Activated CD4-positive, alpha-beta T cell treated with anti-CD3 and anti-CD28 coated beads, Interleukin-2, amount 50 U/mL, for 1 hour (primary cell): ENCODE results near the gene PPFIA3.
"Not testable (repeated sequence)": the region's sequence is repeated elsewhere in the genome, so short reads cannot be mapped to it uniquely, and the experiment has no call there.

Experiments used
- DNase-seq: peaks from one replicate; pipeline ENCODE4 v3.0.0-alpha.2; 2020

The PPFIA3 gene

GRCh38 chr19:49103331-49104085 is 15.8 kb upstream of the PPFIA3 start:
- no peak for DNase-seq

GRCh38 chr19:49104229-49104864 is 15.0 kb upstream of the PPFIA3 start:
- no peak for DNase-seq

GRCh38 chr19:49106648-49107135 is 12.7 kb upstream of the PPFIA3 start:
- DNase-seq: peak; percentile 70

- DNase-seq: no peak
Observed at GRCh38 chr19:49107625-49108459, 11.5 kb upstream of the PPFIA3 start.

- DNase-seq: no peak
Observed at GRCh38 chr19:49109051-49109450, 10.3 kb upstream of the PPFIA3 start.

DNA sequence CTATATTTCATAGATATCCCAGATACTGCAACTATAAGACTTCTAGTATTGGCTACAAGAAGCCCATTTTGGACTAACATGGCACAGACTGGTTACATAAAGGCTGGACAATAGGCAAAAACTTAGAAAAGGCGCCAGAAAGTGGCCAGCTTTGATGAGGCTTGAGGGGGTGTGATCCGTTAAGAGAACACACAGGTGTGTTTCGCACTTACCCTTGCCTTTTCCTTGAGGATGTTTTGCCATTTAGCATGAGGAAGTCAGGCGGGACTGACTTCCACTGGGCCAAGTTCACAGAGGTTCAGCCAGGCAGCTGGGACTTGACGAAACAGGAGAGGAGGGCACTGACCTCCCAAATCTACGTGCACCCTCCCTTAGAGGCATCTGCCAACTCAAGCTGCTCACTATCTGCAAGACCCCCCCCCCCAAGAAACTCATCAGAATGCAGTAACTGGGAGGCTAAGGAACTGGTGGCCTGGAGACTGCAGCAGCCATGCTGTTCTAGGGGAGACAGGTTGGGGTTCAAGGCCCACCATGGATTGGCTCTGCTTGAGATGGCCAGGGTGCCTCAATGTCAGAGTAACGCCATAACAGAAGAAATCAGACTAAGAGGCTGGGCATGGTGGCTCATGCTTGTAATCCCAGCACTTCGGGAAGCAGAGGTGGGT is 9.6 kb upstream of the PPFIA3 start:
- no peak for DNase-seq

GRCh38 chr19:49110567-49110966 is 8.8 kb upstream of the PPFIA3 start:
- no peak for DNase-seq

- no peak for DNase-seq
Observed at GRCh38 chr19:49111218-49111998, 7.9 kb upstream of the PPFIA3 start.

DNA sequence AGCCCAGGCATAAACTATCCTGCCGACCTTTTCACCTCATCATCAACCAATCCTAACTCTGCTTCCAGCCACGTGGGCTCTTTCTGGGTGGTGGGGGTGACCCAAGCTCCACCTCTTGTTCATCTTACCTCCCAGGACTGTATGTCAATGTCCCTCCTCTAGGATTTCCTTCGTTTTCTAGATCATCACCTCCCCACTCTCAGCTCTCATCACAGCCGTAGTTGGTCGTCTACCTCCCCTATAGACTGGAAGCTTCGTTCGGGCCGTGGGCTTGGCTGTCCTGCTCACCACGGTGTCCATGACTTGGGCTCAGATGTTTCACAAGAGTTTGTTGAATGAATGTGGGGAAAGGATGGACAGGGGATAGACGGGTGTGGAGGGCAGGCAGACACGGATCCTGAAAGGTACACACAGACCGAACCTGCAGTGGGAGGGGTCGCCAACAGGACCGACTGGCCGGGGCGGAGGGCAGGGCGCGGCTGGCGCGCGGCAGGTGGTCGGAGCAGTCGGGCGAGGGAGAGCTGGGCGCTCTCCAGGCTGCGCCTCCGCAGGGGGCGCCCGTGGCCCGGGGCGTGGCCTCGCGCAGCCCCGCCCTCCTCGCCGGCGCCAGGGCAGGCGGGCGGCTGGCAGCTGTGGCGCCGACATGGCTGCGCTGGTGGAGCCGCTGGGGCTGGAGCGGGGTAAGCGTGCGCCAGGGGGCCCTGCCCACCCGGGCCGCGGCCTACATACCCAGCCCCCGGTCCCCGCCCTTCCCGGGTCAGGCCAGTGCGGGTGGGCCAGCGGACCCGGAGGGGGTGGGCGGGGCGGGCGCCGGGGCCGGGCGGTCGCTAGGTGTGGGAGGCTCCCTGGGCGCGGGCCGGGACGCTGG is 5.3 kb upstream of the PPFIA3 start, which contains the start of gene LIN7B:
LIN7B (plus strand) TSS at position 609 of the 868 bp plus-strand sequence; CDS start at position 644, 35 bp downstream.
- DNase-seq: peak; percentile 67

GRCh38 chr19:49114630-49115363 is 4.5 kb upstream of the PPFIA3 start:
- peak; percentile 45 for DNase-seq

- no peak for DNase-seq
Observed at GRCh38 chr19:49116544-49116943, 2.8 kb upstream of the PPFIA3 start.

DNA sequence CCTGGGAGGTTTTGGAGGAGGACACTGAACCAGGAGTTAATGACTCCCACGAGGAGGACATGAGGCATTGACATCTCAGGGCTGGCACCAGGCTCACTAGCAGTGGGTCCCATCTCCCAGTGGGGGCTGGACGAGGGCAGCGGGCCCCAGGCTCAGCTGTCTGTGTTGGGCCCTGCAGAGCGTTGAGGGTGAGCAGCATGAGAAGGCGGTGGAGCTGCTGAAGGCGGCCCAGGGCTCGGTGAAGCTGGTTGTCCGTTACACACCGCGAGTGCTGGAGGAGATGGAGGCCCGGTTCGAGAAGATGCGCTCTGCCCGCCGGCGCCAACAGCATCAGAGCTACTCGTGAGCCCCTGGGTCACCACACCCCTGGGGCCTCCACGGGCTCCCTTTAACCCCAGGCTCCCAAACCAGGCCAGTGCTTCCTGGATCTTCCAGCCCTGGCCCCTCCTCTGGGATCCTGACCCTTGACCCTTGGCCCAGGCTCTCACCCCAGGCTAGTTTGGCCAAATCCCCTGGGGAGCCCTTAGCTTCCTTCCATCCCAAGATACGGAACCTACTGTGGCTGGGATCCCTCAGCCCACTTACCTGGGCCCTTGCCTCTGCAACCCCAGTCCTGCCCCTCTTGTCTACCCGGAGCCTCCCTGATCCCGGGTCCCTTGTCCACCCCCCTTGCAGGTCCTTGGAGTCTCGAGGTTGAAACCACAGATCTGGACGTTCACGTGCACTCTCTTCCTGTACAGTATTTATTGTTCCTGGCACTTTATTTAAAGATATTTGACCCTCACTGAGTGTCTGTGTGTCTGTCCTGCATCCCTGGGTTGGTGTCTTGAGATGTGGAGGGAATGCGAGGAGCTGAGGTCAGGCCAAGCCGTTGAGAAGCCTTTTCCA is 1.4 kb upstream of the PPFIA3 start:
- DNase-seq: no peak

DNA sequence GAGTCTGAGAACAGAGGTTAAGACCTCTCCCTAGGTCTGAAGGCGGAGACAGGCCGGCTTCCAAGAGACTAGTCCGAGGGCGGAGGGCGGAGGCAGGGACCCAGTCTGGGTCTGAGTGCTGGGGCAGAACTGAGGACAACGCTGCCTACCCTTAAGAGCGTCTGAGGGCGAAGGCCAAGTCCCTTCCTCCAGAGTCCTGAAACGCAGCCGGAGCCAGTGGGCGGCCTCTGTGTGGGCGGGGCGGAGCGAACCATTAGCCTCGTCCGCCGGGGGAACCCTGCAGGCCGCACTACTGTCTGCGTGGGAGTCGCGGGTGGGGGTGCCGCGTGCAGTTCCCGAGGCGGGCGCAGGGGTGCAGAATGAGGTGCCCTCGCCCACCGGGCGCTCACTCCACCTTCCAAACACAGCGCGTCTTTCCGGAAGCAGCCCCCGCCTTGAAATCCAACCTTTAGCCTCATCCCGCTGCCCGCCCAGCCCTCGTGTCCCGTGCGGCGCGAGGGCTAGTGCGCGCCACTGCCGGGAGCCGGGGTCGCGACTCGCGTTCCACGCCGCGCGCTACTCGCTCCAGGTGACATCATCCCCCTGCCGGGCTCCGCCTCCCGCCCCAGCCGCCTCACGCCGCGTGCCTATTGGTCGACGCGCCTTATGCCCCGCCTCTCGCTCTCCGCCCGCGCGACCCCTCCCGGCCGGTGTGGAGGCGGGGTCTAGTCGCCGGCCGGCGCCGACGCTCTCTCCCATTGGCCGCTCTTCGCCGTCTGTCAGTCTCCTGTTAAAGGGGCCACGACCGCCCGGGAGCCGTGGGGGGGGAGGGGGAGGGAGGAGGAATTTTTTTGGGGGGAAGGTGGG is 556 bp upstream of the PPFIA3 start, which contains the start of gene C19orf73:
C19orf73 (minus strand) TSS at position 579 of the 846 bp plus-strand sequence; CDS start at position 458, 121 bp downstream.
- DNase-seq: peak; percentile 95

- no peak for DNase-seq
Observed at GRCh38 chr19:49120325-49120683, 960 bp downstream of the PPFIA3 start.

DNA sequence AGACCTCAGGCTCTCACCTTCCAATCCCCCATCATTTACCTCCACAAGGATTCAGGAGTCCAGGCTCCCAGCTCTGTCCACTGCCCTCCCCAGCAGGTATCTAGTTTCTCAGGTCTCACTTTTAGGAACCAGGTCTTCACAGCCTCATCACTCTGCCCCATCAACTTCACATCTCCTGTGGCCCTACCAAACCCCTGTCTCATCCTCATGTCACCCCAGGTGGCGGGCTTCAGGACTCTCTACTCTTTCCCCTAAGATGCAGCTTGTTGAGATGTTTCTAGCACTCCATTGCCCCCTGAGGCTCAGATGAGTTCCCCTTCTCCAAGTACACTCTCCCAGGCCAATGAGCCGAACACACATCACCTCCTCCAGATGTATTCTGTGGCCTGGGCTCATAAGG is 1.5 kb downstream of the PPFIA3 start:
- DNase-seq: no peak

GRCh38 chr19:49121841-49122240 is 2.5 kb downstream of the PPFIA3 start:
- DNase-seq: not testable (repeated sequence)

GRCh38 chr19:49123285-49123684 is 3.9 kb downstream of the PPFIA3 start:
- not testable (repeated sequence) for DNase-seq
